ENCODE data around the gene HMX3.

DNA sequence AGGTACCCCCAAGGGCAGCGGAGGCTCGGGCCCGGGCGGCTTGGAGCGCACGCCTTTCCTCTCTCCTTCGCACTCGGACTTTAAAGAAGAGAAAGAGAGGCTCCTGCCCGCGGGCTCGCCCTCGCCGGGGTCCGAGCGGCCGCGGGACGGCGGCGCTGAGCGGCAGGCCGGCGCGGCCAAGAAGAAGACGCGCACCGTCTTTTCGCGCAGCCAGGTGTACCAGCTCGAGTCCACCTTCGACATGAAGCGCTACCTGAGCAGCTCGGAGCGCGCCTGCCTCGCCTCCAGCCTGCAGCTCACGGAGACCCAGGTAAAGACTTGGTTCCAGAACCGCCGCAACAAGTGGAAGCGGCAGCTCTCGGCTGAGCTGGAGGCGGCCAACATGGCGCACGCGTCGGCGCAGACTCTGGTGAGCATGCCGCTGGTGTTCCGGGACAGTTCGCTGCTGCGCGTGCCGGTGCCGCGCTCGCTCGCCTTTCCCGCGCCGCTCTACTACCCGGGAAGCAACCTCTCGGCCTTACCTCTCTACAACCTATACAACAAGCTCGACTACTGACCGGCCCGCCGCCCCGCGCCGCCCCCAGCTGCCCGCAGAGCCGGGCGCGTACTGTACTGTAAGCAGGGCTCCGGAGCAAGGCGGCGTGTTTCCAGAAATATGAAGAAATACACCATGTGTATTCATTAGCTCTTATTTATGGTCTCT lies 13.9 kb downstream of the HMX3 start:
- TF ChIP-seq RAD21 (CRISPR knock-in tag; IDR thresholded peaks at IDR 0.05): no peak
- no peak for TF ChIP-seq DNMT1 (CRISPR knock-in tag; IDR thresholded peaks at IDR 0.05)
- TF ChIP-seq SRF (IDR thresholded peaks at IDR 0.05; ENCODE audit: low read depth, low read length): no peak
- TF ChIP-seq ZNF839 (CRISPR knock-in tag; IDR thresholded peaks at IDR 0.05; ENCODE audit: borderline replicate concordance): no peak
